GM19438 (cell line): ENCODE data around the gene STAMBP.
"Not testable (repeated sequence)": the region's sequence is repeated elsewhere in the genome, so short reads cannot be mapped to it uniquely, and the experiment has no call there.

ENCODE experiments used
- ATAC-seq: cut with Tn5 transposase; IDR thresholded peaks from one replicate; pipeline ENCODE4 v1.9.1; 2021; ENCODE audit warnings: low read depth; ENCODE audit not compliant: unreplicated experiment

STAMBP gene

GRCh38 chr2:73836141-73836943, 7.6 kb downstream of the STAMBP start:
- no peak for ATAC-seq

DNA sequence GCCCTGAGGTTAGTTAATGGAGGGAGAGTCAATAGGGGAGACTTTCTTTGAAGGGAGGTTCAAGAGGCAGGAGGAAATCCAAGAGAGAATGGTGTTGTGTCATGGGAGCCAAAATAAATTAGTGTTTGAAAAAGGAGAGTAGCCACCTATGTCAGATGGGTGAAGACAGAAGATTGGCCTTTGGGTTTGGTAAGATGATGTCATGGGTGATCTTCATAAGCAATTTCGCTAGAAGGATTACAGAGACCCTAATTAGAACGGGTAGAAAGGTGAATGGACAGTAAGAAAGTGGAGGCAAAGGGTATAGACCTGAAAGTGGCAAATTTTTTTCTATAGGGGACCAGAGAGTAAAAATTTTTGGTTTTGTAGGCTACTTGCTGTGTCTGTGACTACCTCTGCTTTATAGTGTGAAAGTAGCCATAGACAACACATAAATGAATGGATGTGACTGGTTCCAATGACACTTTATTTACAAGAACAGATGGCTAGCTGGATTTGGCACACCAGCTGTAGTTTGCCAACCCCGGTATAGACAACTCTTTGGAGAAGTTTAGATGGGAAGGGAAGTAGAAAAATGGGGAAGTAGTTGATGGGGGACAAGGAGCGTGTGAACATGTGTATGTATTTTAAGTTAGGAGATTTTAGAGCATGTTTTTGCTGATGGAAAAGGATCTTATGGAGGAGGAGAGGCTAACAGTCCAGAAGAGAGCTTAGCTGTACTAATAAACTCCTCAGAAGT, 9.3 kb downstream of the STAMBP start:
- ATAC-seq, result no peak

GRCh38 chr2:73838889-73839534, 10.3 kb downstream of the STAMBP start:
- ATAC-seq, result no peak

DNA sequence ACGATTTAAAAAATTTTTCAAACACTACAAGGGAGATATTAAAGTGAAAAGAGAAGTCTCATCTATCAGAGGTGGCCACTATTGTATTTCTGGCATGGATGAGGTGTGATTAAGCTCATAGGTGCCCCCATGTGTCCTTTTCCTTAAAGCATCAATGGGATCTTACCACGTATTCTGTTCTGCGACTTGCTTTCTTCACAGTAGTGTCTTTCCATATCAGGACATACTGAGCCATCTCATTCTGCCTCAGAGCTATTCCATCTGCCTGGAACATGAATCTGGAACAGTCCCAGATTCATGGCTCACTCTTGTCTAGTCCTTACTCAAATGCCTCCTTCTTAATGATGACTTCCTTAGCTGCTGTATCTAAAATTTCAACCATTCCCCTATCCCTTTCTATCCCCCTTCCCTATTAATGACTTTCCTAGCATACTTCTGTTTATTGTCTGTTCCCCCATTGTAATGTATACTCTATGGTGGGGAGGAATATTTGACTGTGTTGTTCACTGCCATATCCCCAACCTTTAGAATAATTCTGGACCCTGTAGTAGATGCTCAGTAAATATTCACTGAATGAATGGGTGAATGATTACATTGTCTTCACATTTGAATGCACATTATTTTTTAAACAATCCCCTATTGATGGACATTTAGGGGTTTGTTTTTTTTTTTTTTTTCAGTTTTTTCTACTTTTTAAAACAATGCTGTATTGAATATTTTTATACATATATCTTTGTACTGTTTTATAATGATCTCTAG, 11.1 kb downstream of the STAMBP start:
- ATAC-seq, result no peak

- no peak for ATAC-seq
These were observed 13.4 kb downstream of the STAMBP start for GRCh38 chr2:73841912-73842738.

- no peak for ATAC-seq
These were observed 13.9 kb downstream of the STAMBP start for GRCh38 chr2:73842739-73843019.

GRCh38 chr2:73844087-73844486, 15.3 kb downstream of the STAMBP start:
- no peak for ATAC-seq

DNA sequence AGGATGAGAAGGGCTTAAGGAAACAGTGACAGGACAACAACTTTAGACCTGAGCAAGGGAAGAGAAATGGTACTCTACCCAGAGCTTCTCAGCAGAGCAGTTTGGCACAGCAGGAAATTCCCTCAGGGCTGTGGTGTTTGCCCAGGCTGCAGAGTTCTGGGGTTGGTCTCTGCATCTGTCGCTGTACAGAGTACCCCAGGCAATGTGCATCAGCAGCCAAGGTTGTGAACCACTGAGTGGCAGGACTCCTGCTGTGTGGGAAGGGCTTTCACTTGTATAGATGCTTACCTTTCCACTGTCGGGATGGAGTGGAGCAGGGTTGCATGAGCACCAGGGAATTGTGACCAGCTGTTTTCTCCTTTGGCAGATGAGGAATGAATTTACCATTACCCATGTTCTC, 21.2 kb downstream of the STAMBP start:
- ATAC-seq, result no peak

- no peak for ATAC-seq
These were observed 22.5 kb downstream of the STAMBP start for GRCh38 chr2:73851274-73851673.

DNA sequence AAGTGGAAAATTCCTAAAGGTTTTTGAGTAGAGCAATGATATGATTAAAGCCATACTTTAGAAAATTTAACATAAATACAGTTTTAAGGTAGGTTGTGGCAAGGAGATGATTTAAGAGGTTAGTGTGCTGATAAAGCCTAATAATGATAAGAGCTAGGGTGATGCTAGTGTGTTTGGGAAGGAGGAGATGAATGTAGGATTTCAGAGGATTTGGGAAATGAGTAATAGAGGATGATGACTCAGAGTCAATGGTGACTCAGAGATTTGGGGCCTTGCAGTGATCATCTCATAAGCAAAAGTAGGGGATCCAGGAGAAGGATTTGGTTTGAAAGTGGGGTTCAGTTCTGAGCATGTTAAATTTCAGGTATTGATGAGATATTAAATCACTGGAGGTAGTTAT, 23.3 kb downstream of the STAMBP start:
- ATAC-seq, result no peak

DNA sequence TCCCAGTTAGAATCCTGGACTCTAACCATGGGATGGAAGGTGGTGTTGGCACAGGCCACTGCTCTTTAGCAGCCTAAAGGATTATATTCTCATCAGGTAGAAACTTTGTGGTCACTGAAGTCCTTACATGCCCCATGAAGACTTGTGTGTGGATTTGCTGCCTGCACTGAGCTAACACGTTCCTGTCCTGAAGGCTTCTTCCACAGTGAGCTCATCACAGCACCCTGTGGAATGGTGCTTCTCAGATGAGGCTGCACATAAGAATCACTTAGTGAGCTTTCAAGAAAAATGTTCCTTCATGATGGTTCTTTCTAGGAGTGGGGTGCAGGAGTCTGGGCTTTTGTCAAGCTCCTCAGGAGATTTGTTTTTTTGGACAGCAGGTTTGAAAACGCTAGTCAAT, 26.8 kb downstream of the STAMBP start:
- ATAC-seq, result no peak

DNA sequence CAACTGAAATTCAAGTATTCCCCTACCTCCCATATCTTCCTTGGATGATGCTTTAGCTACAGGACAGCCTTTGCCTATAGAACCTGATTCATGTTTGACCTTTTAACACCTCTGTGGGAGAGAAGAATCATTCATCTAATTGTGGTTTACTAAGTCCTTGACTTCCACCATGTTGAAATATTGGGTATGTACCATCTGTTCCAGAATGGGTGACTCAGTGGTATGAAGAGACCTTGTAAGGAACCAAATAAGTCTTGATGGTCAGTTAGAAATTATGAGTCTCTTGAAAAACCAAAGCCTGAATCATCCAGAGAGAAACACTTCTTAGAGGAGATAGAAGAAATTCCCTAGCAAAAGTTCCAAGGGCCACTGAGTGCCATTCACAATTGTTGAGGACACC, 27.5 kb downstream of the STAMBP start:
- no peak for ATAC-seq

- no peak for ATAC-seq
These were observed 31.2 kb downstream of the STAMBP start for GRCh38 chr2:73859721-73860586.

- ATAC-seq, result no peak
These were observed 34.2 kb downstream of the STAMBP start for GRCh38 chr2:73862987-73863386.

DNA sequence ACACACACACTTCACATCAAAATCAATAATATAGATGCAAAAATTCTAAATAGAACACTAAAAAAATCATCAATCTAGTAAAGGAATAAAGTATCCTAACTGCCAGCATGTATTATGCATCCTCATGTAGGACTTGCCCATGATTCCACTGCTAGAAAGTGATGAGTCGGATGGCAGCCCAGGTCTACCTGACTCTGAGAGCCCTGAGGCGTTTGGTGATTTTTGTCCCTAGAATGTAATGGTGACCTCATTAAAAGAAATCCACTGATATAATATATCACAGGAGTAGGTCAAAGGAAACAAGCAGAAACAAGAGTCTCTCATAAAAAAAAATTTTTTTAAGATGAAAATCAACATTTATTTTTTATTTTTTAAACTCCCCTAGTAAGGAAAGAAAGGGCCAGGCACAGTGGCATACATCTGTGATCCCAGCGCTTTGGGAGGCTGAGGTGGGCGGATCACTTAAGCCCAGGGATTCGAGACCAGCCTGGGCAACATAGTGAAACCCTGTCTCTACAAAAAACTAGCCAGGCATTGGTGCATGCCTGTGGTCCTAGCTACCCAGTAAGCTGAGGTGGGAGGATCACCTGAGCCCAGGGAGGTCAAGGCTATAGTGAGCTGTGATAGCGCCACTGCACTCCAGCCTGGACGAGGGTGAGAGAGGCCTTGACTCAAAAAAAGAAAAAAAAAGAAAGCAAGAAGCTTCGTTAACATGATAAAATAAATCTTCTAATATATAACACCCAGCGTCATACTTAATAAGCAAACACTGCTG, 39.6 kb downstream of the STAMBP start:
- ATAC-seq, result no peak

GRCh38 chr2:73870084-73870483, 41.3 kb downstream of the STAMBP start:
- no peak for ATAC-seq

DNA sequence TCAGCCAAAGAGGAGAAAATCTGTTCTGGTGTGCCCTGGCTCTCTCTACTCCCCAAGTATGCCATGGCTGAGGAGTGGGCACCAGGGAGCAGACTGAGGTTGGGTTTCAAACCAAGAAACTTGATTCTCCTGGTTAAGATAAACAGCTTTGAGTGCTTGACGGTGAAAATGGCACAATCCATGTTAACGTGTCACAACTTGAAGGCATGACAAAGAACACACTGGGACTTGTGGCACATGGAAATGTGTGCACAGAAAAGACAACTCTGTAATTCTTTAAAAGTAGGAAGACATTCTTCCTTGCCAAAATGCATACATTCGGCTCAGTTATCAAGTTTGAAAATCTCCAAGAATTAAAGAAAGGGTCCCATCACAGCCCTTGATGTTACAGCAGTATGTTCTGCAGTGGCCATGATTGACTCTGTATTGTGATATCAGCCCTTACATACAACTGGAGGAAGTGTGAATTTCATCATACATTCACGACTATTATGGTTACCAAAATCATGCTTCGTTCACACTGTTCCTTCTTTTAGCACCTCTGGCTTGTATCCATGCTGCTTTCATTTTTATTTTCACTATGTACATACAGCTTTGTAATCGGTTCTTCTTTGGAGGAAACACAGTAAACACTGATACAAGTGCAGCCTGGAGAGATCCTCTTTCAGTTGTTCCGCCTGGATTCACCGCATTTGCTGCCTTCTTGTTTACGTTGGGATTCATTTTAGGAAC, 48.5 kb downstream of the STAMBP start:
- no peak for ATAC-seq

DNA sequence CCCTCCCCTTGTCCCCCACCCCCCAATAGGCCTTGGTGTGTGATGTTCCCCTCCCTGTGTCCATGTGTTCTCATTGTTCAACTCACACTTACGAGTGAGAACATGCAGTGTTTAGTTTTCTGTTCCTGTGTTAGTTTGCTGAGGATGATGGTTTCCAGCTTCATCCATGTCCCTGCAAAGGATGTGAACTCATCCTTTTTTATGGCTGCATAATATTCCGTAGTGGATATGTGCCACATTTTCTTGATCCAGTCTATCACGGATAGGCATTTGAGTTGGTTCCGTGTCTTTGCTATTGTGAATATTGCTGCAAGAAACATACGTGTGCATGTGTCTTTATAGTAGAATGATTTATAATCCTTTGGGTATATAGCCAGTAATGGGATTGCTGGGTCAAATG, 49.2 kb downstream of the STAMBP start:
- ATAC-seq, result not testable (repeated sequence)
